ENCODE data around the gene SLC2A13.

Gene SLC2A13

GRCh38 chr12:39993268-39993667 lies 112.6 kb downstream of the SLC2A13 start:
- DNase-seq (ENCODE audit: low read depth) = no peak

- DNase-seq (ENCODE audit: low read depth) = no peak
Observed at GRCh38 chr12:39990122-39991101, 115.5 kb downstream of the SLC2A13 start.

- no peak for DNase-seq (ENCODE audit: low read depth)
Observed at GRCh38 chr12:39989501-39989900, 116.4 kb downstream of the SLC2A13 start.

- DNase-seq (ENCODE audit: low read depth) = no peak
Observed at GRCh38 chr12:39988574-39988973, 117.3 kb downstream of the SLC2A13 start.

GRCh38 chr12:39986674-39987073 lies 119.2 kb downstream of the SLC2A13 start:
- no peak for DNase-seq (ENCODE audit: low read depth)

- no peak for DNase-seq (ENCODE audit: low read depth)
Observed at GRCh38 chr12:39984670-39985069, 121.2 kb downstream of the SLC2A13 start.

- no peak for DNase-seq (ENCODE audit: low read depth)
Observed at GRCh38 chr12:39975374-39975918, 130.4 kb downstream of the SLC2A13 start.

GRCh38 chr12:39972119-39972518 lies 133.8 kb downstream of the SLC2A13 start:
- DNase-seq (ENCODE audit: low read depth) = no peak

GRCh38 chr12:39971348-39971747 lies 134.5 kb downstream of the SLC2A13 start:
- no peak for DNase-seq (ENCODE audit: low read depth)

GRCh38 chr12:39966721-39967120 lies 139.2 kb downstream of the SLC2A13 start:
- DNase-seq (ENCODE audit: low read depth) = no peak

- DNase-seq (ENCODE audit: low read depth) = no peak
Observed at GRCh38 chr12:39966256-39966655, 139.6 kb downstream of the SLC2A13 start.

- DNase-seq (ENCODE audit: low read depth) = no peak
Observed at GRCh38 chr12:39959467-39959866, 146.4 kb downstream of the SLC2A13 start.

GRCh38 chr12:39959031-39959430 lies 146.8 kb downstream of the SLC2A13 start:
- DNase-seq (ENCODE audit: low read depth) = no peak

GRCh38 chr12:39958377-39958776 lies 147.5 kb downstream of the SLC2A13 start:
- DNase-seq (ENCODE audit: low read depth) = no peak

GRCh38 chr12:39956725-39957124 lies 149.2 kb downstream of the SLC2A13 start:
- DNase-seq (ENCODE audit: low read depth) = no peak

GRCh38 chr12:39946361-39947280 lies 159.3 kb downstream of the SLC2A13 start:
- no peak for DNase-seq (ENCODE audit: low read depth)

GRCh38 chr12:39937119-39937518 lies 168.8 kb downstream of the SLC2A13 start:
- DNase-seq (ENCODE audit: low read depth) = no peak

GRCh38 chr12:39935839-39936238 lies 170.0 kb downstream of the SLC2A13 start:
- DNase-seq (ENCODE audit: low read depth) = no peak

GRCh38 chr12:39935275-39935674 lies 170.6 kb downstream of the SLC2A13 start:
- DNase-seq (ENCODE audit: low read depth) = no peak

GRCh38 chr12:39931857-39932256 lies 174.0 kb downstream of the SLC2A13 start:
- no peak for DNase-seq (ENCODE audit: low read depth)

GRCh38 chr12:39931231-39931630 lies 174.7 kb downstream of the SLC2A13 start:
- no peak for DNase-seq (ENCODE audit: low read depth)

- DNase-seq (ENCODE audit: low read depth) = no peak
Observed at GRCh38 chr12:39930101-39930500, 175.8 kb downstream of the SLC2A13 start.

Data from HS-27A (cell line).